Kidney glomerular epithelial cell (primary cell): Measurements from ENCODE around the gene GALNT14.

Experiments
- DNase-seq: peaks from one replicate; lab custom pipeline; 2025; lab: John Stamatoyannopoulos, UW

Gene GALNT14

DNA sequence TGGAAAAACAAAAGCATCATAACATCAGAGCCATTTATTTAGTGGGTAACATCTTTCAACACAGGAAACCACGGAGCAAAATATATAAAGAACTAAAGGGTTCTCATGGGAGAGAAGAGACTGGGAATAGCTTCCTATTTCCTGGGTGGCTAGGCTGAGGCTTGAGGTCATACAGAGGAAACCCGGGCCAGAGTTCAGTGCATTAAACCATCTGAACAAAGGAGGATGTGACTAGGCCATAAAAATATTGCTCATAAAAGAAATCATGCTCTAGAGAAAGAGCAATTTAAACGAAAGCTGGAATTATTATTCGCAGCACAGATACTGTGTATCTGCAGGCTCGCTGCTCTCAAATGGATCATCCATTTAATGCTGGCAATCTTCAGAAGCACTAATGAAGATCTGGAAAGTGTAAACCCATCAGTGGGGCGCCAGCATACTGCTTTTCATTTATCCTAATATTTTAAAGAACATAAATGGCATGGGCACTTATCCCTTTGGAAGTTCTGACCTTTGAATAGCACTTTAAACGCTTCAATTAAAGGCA lies 83.3 kb downstream of the GALNT14 start:
- no peak for DNase-seq

DNA sequence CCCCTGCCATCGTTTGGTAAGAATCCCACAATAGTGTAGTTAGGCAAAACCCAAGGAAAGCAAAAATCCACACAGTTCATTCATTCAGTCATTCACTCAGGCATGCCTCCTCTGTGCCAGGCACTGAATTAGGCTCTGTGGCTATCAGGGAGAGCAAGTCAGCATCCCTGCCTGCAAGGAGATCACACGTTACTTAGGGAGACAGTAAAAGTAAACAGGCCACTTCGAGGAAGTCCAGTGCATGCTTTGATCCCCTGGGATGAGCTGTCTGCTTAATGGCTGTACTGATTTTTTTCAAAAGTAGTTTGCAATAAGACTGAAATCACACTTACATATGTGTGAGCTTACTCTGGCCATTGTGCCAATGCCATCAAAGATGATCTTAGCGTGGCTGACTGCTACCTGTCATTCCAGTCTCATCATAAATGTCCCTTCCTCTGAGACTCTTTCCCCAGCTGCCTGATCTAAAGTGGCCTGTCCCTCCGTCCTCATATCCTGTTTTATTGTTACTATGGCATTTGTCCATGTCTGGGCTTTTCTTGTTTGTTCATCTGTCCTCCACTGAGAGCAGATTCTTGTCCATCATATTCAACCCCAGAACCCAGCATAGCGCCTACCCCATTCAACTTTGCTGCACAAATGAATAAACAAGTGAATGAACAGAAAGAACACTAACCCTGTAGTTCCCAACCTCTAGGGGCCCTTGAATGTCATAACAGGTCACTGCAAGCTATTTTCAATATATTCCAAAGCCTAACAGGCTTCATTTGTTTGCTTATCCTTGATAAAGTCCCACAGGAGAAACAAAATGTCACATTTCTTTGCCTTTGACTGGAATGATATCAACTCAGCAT lies 84.1 kb downstream of the GALNT14 start:
- DNase-seq = no peak

DNA sequence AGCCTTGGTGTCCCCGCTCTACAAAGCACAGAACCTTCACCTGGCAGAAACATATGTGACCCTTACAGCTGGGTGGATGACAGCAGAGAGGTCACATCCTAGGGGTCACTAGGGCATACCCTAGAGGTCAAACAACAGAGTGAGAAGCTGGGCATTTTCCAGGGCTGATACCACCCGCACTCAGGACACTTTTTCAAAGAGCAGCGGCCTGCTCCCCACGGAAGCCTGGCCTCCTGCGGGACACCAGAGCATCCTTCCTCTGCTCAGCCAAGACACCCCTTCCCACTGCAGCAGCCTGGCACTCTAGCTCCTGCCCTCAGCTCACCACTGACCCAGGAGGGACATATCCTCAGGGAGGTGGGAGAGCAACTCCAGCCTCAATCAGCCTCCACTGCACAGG lies 86.0 kb downstream of the GALNT14 start:
- no peak for DNase-seq

DNA sequence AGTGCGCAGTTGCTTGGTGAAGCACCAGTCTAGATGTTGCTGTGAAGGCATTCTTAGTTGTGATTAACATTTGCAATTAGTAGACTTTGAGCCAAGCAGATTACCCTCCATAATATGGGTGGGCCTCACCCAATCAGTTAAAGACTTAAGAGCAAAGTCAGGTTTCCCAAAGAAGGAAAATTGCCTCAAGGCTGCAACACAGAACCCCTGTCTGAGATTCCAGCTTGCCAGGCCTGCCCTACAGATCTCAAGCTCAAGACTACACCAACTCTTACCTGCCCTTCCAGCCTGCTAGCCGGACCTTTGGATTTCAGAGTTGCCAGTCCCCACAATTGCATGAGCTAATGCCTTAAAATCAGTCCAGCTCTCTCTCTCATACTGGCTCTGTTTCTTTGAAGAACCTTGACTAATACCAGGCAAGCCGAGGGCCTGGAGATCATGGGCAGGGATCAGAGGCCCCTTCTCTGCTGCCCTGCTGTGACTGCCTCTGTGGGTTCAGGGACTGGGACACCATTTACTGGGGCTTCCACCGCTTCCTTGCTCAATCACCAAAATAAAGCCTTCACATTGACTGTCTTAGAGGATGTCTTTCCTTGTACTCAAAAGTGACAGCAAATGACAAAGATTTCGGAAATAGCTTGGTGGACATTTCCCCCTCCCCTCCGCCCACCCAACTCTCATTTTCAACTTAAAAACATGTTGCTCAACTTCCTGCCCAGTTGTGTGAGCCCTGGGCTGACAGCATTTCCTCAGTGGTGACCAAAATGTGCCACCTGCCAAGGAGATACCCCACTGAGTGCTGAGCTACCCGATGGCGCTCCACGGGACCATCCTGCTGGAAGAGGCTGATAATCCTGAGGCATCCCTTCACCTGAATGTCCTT lies 86.7 kb downstream of the GALNT14 start:
- DNase-seq = no peak

DNA sequence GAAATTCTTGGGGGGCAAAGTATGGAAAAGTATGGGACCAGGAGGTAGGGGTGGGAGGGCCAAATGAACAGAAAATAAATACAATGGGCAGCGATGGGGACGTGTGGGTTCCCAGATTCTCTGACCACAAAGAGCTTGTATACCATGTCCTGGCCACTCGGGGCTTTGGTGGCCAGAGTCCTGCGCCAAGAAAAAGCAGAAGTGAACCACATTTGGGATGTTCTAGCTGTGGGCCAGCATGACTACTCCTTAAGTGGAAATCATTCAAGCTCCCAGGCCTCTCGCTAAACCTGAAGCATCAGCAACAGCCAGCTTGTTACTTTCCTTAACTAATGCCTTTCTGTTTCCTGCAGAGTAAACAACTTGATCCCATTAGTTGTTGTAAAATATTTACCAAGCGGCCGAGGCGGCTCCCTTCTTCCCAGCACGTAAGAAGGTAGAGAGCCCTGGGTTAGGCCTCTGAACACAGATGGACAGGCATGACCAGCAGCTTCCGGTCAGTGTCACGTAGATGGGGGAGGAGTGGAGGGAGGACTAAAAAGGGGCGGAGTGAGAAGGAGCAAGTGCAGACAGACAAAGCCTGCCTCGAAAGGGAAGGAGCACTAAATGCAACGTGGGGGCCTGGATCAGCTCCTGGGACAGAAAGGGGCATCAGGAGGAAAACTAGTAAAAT lies 88.2 kb downstream of the GALNT14 start:
- peak; percentile 12 for DNase-seq

DNA sequence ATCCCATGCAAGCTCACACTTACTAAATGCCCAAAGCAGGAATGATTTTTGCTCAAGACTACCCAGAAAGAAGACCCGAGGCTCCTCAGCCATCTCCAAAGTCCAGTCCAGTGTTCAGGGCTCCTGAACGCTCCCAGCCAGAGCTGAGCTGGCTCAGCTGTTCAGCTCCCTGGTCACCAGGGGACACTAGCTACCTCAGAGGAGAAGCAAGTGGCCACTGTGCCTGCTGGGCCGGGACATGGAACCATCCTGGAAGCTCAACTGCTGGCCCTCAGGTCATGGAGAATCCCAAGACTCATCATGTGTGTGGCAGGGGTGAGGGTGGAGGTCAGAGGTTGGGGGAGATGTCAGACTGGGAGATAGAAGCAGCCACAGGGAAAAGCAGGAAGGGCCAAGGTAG lies 89.0 kb downstream of the GALNT14 start:
- DNase-seq = no peak

DNA sequence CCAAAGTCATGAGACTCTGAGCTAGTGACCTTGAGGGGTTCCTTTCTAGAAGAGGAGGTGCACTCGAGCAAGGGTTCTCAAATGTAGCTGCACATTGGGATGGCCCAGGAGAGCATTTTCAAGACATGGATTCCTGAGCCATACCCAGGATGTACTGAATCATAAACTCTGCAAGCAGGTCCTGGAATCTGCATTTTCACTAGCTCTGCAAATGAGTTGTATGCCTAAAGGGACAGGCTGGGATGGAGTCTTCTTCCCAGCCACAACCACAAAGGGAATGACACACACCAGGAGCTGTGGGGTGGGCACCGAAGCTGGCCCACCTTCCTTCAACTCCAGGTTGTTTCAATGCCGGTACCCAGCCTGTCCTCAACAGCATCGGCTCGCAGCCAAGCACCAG lies 90.6 kb downstream of the GALNT14 start:
- DNase-seq = no peak

DNA sequence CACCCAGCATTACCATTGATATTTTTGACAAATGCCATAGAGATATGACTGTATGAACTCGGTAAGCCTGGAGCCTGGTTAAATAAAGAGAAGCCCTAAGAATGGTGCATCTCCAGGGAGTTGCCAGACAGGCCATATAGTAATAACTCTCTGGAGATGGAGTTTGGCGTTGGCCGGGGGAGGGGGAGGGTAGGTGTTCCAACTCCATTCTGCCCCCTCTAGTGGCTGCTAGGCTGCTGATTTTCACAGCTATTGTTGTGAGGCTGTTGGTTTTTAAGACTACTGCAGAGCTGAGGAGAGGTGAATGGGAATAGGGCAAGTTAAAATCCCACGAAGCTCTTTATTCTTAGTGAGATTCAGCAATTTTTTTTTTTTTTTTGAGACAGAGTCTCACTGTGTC lies 99.9 kb downstream of the GALNT14 start:
- no peak for DNase-seq

DNA sequence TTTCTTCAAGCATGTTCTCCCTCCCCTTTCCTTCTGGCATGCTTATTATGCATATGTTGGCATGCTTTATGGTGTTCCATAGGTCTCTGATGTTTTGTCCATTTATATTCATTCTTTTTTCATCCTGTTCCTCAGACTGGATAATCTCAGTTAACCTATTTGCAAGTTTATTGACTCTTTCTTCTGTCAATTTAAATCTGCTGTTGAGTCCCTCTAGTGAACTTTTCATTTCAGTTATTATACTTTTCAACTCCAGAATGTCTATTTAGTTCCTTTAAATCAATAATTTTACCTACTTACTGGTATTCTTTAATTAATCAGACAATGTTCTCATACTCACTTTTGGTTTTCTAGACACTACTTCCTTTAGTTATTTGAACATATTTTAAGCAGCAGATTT lies 101.2 kb downstream of the GALNT14 start:
- DNase-seq = no peak

DNA sequence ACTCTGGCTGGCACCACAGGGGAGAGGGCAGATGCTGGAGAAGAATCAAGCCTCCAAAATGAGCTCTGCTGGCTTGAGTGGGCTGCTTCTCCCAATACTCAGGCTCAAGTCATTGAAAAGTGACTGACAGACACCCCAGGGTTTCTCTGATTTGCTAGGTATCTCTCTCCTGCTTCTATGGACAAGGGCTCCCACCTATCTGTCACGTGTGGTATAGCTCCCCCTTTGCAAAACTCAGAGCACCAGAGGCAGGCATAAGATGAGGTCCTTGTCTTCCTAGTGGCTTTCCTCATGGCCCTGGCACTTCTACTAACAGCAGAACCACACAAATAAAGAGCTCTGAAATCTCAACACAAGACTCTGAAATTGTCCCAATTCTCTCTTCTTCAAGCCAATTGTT lies 105.2 kb downstream of the GALNT14 start:
- no peak for DNase-seq

DNA sequence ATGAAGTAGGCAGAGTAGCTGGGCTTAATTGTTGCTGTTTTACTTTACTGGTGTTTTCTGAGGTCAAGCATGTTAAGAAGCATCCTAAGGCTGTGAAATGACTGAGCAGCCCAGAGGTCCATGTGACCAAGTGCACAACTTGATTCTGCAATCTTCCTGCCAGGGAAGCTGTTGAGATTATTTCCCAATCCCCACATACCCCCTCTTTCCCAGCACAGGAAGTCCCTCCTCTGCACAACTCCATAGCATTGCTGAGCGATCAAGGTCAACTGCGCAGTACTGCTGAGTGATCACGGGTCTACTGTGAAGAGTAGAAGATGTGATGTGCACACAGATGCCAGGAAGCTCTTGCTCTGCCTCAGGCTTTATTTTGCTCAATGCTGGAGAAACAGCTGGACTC lies 105.8 kb downstream of the GALNT14 start:
- DNase-seq = no peak

DNA sequence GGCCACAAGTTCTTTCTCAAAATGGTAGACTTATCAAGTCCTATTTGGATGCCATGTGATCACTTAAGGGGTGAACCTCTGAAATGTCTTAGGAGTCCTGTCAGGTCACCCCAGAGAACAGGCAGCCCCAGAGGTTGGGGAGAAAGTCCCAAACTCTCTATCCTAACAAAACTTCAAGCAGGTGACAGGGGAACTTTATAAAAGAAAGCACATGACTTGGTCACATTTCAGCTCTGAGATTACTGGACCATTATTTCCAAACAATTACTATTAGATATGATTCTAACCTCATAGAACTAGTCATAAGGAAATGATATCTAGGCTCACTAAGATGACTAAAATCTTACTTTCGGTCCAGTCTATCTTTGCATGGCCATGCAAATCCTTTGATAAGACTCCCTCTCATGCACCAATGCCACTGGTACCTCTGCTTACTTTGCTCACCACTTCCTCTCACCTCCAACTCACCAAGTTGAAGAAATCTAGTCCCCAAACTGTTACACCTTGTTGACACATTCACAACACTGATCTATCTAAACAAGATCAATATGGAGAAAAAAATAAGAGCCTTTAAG lies 107.0 kb downstream of the GALNT14 start:
- no peak for DNase-seq

DNA sequence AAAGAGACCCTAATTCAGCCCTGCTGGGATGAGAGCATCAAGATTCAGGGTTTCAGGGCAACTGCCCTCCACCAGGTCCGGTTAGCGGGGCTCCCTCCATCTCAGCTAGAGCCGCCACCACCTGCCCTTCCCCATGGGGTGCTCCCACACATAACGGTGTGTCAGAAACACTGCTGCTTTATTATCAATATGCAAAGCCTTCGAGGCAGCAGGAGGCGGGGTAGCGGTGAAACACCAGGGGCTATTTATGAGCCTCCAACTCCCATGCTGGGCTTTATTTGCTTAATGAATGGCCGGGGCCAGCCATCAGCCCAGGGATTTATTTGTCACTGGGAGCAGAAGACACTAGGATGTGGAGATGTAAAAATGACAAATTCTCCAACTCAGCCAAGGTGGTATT lies 109.8 kb downstream of the GALNT14 start:
- DNase-seq = no peak

DNA sequence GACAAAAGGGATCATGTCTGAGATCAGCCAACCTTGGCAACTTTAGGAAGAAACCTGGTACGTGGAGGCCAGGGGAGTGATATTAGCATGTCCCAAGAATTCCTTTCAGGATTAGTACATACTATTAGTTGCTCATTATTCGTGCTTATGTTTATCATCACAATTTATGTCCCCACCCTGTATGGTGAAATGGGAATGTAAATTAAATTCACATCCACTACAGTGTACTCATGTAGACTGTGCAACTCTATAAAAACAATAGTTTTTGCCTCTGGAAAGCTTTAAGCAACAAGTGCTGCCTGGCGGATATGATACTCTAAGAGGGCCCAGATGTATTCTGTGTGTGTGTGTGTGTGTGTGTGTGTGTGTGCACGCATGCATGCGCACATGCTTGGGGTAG lies 110.7 kb downstream of the GALNT14 start:
- DNase-seq = no peak

DNA sequence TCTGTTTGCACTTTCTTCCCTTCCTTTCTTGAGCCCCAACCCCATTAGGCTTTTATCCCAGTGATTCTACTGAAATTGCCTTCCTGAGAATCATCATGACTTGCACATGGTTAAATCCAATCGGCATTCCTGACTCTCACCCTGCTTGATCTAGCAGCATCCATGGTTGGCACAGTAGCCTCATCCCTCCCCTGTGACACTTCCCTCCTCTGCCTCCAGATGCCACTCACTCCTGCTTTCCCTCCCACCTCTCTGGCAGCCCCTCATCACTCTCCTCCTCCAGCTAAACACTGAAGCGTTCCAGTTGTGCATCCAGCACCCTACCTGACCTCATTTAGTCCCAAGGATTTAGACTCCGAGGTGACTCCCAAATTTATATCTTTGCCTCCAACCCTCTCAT lies 114.7 kb downstream of the GALNT14 start:
- DNase-seq = no peak

DNA sequence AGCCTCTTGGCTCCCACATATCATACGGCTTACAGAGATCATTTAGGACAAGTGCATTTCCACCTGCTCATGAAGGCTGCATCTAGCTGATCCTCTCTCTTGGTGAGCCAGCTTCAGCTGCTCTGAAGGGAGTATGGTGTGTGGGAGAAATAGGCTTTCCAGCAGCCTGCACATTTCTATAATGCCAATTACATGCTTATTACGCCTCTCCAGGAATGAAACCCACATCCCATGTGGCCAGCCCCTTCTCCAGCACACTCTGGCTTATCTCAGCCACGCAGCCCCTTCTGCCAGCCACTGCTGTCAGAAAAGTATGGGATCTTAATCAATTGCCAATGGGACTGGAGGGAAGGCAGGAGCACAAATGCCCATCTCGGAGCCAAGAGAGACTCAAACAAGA lies 117.5 kb downstream of the GALNT14 start:
- DNase-seq = no peak

DNA sequence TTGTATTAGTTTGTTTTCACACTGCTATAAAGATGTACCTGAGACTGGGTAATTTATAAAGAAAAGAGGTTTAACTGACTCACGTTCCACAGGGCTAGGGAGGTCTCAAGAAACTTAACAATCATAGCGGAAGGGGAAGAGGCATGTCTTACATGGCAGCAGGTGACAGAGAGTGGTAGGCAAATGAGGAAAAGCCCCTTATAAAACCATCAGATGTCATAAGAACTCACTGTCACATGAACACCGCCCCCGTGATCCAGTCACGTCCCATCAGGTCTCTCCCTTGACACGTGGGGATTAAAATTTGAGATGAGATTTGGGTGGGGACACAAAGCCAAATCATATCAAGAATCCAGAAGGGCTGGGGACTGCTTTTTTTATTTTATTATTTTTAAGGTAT lies 120.0 kb downstream of the GALNT14 start:
- no peak for DNase-seq

DNA sequence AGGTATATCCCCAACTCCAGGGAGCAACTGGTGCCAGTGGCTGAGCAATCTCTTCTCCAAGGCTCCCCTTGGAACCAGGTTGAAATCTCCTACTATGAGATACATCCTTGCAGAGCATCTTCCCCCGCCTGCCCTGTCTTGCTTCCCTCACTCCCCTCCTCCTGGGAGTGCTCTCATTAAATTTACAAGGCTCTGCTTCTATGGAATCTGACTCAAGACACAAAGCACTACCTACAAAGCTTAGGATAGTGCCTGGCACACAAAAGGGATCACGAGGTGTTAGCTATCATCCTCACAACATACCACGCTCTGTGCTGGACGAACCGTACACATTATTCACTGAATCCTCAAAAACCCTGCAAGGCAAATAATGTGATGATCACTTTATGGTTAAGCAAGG lies 121.6 kb downstream of the GALNT14 start:
- no peak for DNase-seq

DNA sequence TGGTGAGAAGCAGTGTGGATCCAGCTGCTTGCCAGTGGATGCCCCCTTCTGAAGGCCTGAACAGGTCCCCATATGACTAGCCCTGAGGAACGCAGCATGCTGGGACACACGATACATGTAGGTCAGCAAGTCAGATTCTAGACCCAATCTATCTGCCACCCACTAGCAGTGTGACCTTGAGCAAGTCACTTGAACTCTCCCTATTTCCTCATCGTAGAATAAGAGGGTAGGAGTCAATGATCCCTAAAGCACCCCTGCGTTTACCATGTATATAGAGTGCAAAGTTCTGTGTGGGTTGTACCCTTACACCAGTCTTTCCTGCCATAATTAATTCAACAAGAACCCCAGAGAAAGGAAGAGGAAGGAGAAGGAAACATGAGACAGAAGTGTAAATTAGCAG lies 123.7 kb downstream of the GALNT14 start:
- DNase-seq = no peak

DNA sequence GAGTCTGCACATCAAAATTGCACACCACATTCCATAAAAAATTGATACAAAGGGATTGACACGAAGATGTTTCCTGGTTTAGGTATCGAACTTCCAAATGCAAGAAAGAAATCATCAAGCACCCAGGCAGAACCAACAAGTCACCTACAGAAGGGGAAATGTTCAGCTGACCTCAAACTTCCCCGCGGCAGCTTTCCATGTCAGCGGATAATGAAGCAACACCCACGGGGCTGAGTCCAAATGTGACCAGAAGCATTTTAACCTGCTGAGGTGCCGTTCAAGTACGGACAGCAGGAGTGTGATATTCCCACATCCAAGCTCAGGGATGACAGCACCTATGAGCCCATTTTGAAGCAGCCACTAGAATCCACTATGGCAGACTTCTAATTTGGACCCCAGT lies 124.9 kb downstream of the GALNT14 start:
- no peak for DNase-seq

DNA sequence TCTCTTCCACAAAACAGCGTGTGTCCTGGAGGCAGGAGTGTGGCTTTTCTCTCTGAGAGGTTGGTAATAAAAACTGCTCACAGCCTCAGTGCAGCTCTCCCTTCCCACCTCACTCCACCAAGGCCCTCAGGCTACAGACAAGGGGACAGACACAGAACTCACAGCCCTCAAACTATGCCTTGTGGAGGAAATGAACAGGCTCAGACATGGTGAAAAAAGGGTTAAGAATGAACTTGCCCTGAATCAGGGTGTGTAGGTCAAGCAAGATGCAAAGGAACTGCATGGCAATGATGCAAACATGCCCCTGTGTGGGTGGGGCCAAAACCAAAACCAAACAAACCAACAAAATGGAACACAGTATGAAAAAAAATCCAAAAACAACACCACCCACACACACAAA lies 125.8 kb downstream of the GALNT14 start:
- DNase-seq = no peak

DNA sequence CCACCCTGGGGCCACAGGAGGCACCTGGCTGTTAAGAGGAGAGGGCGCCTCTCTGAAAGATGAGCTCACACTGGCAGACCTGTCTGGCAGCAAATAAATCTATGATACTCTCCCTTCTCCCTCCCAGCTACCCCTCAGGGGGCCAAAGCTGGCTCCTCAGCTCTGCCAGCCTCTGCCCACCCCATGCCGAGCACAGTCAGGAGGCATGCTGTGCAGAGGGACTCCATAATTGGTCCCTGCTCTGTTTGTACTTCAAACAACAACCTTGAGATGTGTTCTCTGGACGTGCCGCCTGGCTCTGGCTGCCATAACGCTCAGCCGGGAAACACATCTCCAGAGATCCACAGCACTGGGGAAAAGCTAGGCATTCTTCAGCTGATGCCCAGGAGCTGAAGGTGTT lies 126.7 kb downstream of the GALNT14 start:
- no peak for DNase-seq
